SK-N-SH (cell line): ENCODE results near the gene PRICKLE2. TPM values are rescaled to one million over a fixed set of nuclear protein-coding genes. Genes with fewer than 3 reads are reported as not detected.
A peak's percentile ranks its signal among the peaks of the same experiment; 100 is the strongest.

ENCODE experiments used
- CTCF ChIA-PET: fragments of 300-600, 350-600 bp; formaldehyde crosslinking; extraction: SDS; loops from one replicate; lab custom pipeline; 2021; lab: Yijun Ruan, JAX
- POLR2A ChIA-PET: fragments of 350-600 bp; sonication (Branson Sonifier 250); formaldehyde crosslinking; extraction: SDS; loops from one replicate; lab custom pipeline; 2020; ENCODE audit warnings: antibody characterized with exemption, inconsistent platforms; lab: Yijun Ruan, JAX
- DNase-seq: peaks from one replicate; pipeline ENCODE4 v3.0.0; 2012
- H2AFZ ChIP-seq: fragments of 200-600 bp; sonication (generic); 2 replicates; pipeline ENCODE4 v1.8.1; 2016; ENCODE audit warnings: antibody characterized with exemption, mild to moderate bottlenecking, low read depth
- H3F3A ChIP-seq: fragments of 200-600 bp; sonication (generic); replicated peaks from 2 replicates; pipeline ENCODE3; 2016; ENCODE audit warnings: antibody characterized with exemption, mild to moderate bottlenecking; ENCODE audit not compliant: insufficient read depth
- H3K27ac ChIP-seq, 2 experiments: fragments of 200-500 bp in 1 of 2; fragments of 200-600 bp in 1 of 2; sonication (Bioruptor generic) in 1 of 2; sonication (generic), shearing (Covaris generic) in 1 of 2; 2 replicates each; pipeline versions ENCODE4 v1.5.1 to v1.6.1; 2014 to 2016; ENCODE audit warnings: low read depth in 2 of 2, inconsistent platforms in 1 of 2, low read length in 1 of 2, mild to moderate bottlenecking in 1 of 2, mixed read lengths in 1 of 2
- H3K27me3 ChIP-seq: fragments of 200-600 bp; sonication (generic), shearing (Covaris generic); 2 replicates; pipeline ENCODE4 v1.6.1; 2016; ENCODE audit warnings: mixed run types; ENCODE audit not compliant: insufficient read depth
- H3K36me3 ChIP-seq, 2 experiments: fragments of 200-500 bp in 1 of 2; fragments of 200-600 bp in 1 of 2; sonication (Bioruptor generic) in 1 of 2; sonication (generic) in 1 of 2; replicated peaks in 1 of 2; 2 replicates each; pipeline versions ENCODE3 to v1.5.1; 2014 to 2016; ENCODE audit warnings: low read length in 1 of 2, mild to moderate bottlenecking in 1 of 2; ENCODE audit not compliant: insufficient read depth in 2 of 2, control insufficient read depth in 1 of 2
- H3K4me1 ChIP-seq, 2 experiments: fragments of 200-500 bp in 1 of 2; fragments of 200-600 bp in 1 of 2; sonication (Bioruptor generic) in 1 of 2; sonication (generic), shearing (Covaris generic) in 1 of 2; 2 replicates each; pipeline versions ENCODE4 v1.5.1 to v1.6.1; 2014 to 2016; ENCODE audit warnings: low read depth in 1 of 2, low read length in 1 of 2, mixed run types in 1 of 2; ENCODE audit not compliant: insufficient read depth in 2 of 2, control insufficient read depth in 1 of 2
- H3K4me2 ChIP-seq: fragments of 200-600 bp; sonication (generic), shearing (Covaris generic); 2 replicates; pipeline ENCODE4 v1.6.1; 2017; ENCODE audit warnings: mixed run types
- H3K4me3 ChIP-seq, 2 experiments: fragments of 200-500 bp in 1 of 2; fragments of 200-600 bp in 1 of 2; sonication (Bioruptor generic) in 1 of 2; sonication (generic), shearing (Covaris generic) in 1 of 2; 2 replicates each; pipeline versions ENCODE4 v1.5.1 to v1.8.1; 2014 to 2016; ENCODE audit warnings: low read depth in 2 of 2, inconsistent platforms in 1 of 2, low read length in 1 of 2, mild to moderate bottlenecking in 1 of 2, mixed read lengths in 1 of 2, moderate library complexity in 1 of 2
- H3K79me2 ChIP-seq: fragments of 200-600 bp; sonication (generic); 2 replicates; pipeline ENCODE4 v1.8.1; 2017; ENCODE audit warnings: mild to moderate bottlenecking; ENCODE audit not compliant: insufficient read depth
- H3K9ac ChIP-seq: fragments of 200-600 bp; sonication (generic); 2 replicates; pipeline ENCODE4 v1.6.1; 2017; ENCODE audit warnings: mixed run types
- H3K9me2 ChIP-seq: fragments of 200-600 bp; sonication (generic); 2 replicates; pipeline ENCODE4 v1.6.1; 2017; ENCODE audit warnings: mixed run types
- H3K9me3 ChIP-seq: fragments of 200-600 bp; sonication (generic); 2 replicates; pipeline ENCODE4 v1.6.1; 2017; ENCODE audit warnings: mixed run types, mild to moderate bottlenecking, moderate library complexity
- H4K20me1 ChIP-seq: fragments of 200-600 bp; sonication (generic); 2 replicates; pipeline ENCODE4 v1.6.1; 2017; ENCODE audit warnings: mild to moderate bottlenecking, mixed run types; ENCODE audit not compliant: insufficient read depth
- CHD2 ChIP-seq: fragments of 150-350 bp; IDR thresholded peaks from 2 replicates; pipeline ENCODE4 v1.6.1; 2018; ENCODE audit warnings: low read length; ENCODE audit not compliant: partially characterized antibody
- FOSL2 ChIP-seq: IDR thresholded peaks from 2 replicates; pipeline ENCODE4 v1.4.0; 2012; ENCODE audit warnings: low read depth, mild to moderate bottlenecking, moderate library complexity, borderline replicate concordance
- GATA2 ChIP-seq: sonication (generic); formaldehyde crosslinking; IDR thresholded peaks from 2 replicates; pipeline ENCODE4 v1.5.0; 2020; ENCODE audit warnings: mild to moderate bottlenecking, missing genetic modification reagents
- MXI1 ChIP-seq: IDR thresholded peaks from 2 replicates; pipeline ENCODE4 v1.6.1; 2012; ENCODE audit warnings: mild to moderate bottlenecking, low read depth, low read length, improper control_type of control experiment
- NFIC ChIP-seq: IDR thresholded peaks from 2 replicates; pipeline ENCODE4 v1.4.0; 2012; ENCODE audit warnings: borderline replicate concordance
- RAD21 ChIP-seq: IDR thresholded peaks from 2 replicates; pipeline ENCODE4 v1.6.1; 2012; ENCODE audit warnings: mild to moderate bottlenecking, low read length
- TCF12 ChIP-seq: IDR thresholded peaks from 2 replicates; pipeline ENCODE4 v1.4.0; 2012
- WGBS: methylation state at CpG from one replicate; pipeline ENCODE4 v1.1.6; 2017; ENCODE audit warnings: low lambda C conversion rate; 5-methylcytosine and 5-hydroxymethylcytosine counted together
- polyA plus RNA-seq, 3 experiments: library from polyadenylated mRNA; depleted of rRNA; stranded (reverse); fragments of >200 nt; gene quantifications; 2 replicates each; pipeline ENCODE4 v1.2.3, GENCODE V29; 2012
- TF ChIP-seq, protein P1 (sequence below): IDR thresholded peaks from 2 replicates; pipeline ENCODE4 v1.4.0; 2012; ENCODE audit warnings: low read depth
- TF ChIP-seq, protein P2 (sequence below): fragments of 150-350 bp; IDR thresholded peaks from 2 replicates; pipeline ENCODE4 v1.6.1; 2016; ENCODE audit warnings: mild to moderate bottlenecking, low read depth, low read length

The PRICKLE2 gene
- polyA plus RNA-seq, 1 of the 3 experiments (the other 2 are of a cell fraction): 0.67 TPM

DNA sequence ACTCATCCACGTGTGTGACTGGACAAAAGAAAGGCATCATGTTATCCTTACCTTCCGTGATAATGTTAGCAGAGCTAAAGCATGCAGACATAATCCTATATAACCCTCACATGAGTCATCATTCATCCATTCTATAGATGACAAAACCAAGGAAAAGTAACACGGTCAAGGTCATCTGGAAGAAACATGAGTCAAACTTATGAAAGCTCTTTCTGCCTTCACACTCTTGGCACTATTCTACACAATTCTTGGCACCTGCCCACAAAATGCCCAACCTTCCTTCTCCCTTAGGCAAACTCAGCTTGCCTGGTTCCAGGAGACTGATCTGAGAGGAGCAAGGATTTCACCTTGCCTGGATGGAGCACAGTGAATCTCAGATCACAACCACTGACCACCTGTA lies 66.9 kb downstream of the PRICKLE2 start:
- no peak for DNase-seq
- no peaks in the 10 kb centered on the region for H3K79me2 ChIP-seq
- no peaks in the 10 kb centered on the region for H4K20me1 ChIP-seq
- POLR2A ChIA-PET: no interaction called here
- no peaks in the 10 kb centered on the region for H3F3A ChIP-seq
- H2AFZ ChIP-seq: no peak overlapping the region
- no peaks in the 10 kb centered on the region for H3K9me2 ChIP-seq
- no peak overlapping the region for H3K9ac ChIP-seq
- CTCF ChIA-PET: interaction anchor here (1.0 kb wide), 1 partner anchor 8 kb away, joined by 3 read pairs; no protein-coding TSS in a partner anchor
- H3K27me3 ChIP-seq: no peaks in the 10 kb centered on the region
- TF ChIP-seq TCF12 (peak; percentile 18; the same call in 1 of the 2 replicates), NFIC (peak; percentile 62), FOSL2 (peak; percentile 25; the same call in 1 of the 2 replicates), MXI1 (no peak)
- TF ChIP-seq, protein P1, sequence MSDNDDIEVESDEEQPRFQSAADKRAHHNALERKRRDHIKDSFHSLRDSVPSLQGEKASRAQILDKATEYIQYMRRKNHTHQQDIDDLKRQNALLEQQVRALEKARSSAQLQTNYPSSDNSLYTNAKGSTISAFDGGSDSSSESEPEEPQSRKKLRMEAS: no peak
- TF ChIP-seq, protein P2, sequence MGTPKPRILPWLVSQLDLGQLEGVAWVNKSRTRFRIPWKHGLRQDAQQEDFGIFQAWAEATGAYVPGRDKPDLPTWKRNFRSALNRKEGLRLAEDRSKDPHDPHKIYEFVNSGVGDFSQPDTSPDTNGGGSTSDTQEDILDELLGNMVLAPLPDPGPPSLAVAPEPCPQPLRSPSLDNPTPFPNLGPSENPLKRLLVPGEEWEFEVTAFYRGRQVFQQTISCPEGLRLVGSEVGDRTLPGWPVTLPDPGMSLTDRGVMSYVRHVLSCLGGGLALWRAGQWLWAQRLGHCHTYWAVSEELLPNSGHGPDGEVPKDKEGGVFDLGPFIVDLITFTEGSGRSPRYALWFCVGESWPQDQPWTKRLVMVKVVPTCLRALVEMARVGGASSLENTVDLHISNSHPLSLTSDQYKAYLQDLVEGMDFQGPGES: no peak
- H3K27ac ChIP-seq: no peak overlapping the region
- no peak overlapping the region for H3K4me3 ChIP-seq
- no peaks in the 10 kb centered on the region for H3K9me3 ChIP-seq
- peaks cover 7 to 9% of the 10 kb centered on the region in 2 experiments; a peak in 3 of 4 replicates for H3K4me1 ChIP-seq
- 76% methylated on average over 3 of the region's 3 CpGs for WGBS
- H3K36me3 ChIP-seq: no peaks in the 10 kb centered on the region
- no peak overlapping the region for H3K4me2 ChIP-seq

DNA sequence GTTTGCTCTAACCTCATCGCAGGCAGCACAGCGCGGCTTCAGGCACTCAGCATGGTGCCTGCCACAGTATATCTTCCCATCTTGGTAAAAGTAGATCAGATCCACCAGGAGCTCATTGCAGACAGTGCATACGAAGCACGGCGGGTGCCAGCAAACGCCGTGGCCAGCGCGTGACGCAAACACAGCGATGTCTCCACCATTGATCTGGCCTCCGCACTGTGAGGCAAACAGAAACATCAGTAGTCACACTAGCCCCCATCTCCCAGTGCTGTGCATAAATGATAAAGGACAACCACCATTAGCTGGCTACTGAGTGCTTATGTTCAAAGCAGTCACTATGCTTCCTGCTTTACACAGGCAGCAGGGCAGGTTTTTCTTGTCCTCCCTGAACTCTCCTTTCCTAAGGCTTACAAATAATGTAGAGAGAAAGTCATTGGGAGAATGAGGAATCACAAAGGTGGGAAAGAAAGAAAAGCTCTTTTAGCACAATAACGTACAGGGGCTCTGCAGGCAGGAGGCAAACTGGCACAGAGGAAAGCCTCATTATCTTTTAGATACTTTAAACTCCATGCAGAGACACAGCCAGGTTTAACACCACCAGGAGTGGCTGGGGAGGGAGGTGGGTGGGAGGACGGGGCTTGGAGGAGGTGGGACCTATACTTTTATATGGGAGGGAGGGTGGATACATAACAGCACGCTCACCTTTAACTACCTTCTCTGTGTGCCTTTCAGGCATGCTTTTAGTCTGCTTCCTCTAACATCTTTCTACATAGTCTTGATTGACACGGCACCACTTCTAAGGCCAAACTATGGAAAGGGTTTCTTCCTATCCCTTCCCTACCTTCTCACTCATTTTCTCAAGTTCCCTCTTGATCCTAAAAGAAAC lies 67.9 kb downstream of the PRICKLE2 start:
- no peak for TF ChIP-seq MXI1
- no peak for TF ChIP-seq NFIC
- no peak for TF ChIP-seq RAD21
- no peak for TF ChIP-seq CHD2
- peak; percentile 20; the same call in 1 of the 2 replicates for TF ChIP-seq GATA2 (CRISPR knock-in tag)
- CTCF ChIA-PET: interaction anchor here (1.2 kb wide), 1 partner anchor 127 kb away, joined by 3 read pairs; no protein-coding TSS in a partner anchor
- 97% methylated on average over 17 of the region's 17 CpGs for WGBS

More for the DNA sequence above, 67.9 kb downstream of the PRICKLE2 start:
- H3K36me3 ChIP-seq: no peaks in the 10 kb centered on the region
- H3K4me2 ChIP-seq: no peak overlapping the region
- H3K9me2 ChIP-seq: no peaks in the 10 kb centered on the region
- no peaks in the 10 kb centered on the region for H4K20me1 ChIP-seq
- no peaks in the 10 kb centered on the region for H3F3A ChIP-seq
- POLR2A ChIA-PET: no interaction called here
- H3K27ac ChIP-seq: no peak overlapping the region
- no peak overlapping the region for H3K4me3 ChIP-seq
- H3K27me3 ChIP-seq: no peaks in the 10 kb centered on the region
- H2AFZ ChIP-seq: no peak overlapping the region
- peaks cover 0 to 9% of the 10 kb centered on the region in 2 experiments; a peak in 2 of 4 replicates for H3K4me1 ChIP-seq
- H3K9me3 ChIP-seq: no peaks in the 10 kb centered on the region
- H3K9ac ChIP-seq: no peak overlapping the region
- no peaks in the 10 kb centered on the region for H3K79me2 ChIP-seq
- DNase-seq: peak; percentile 20
